Kidney glomerular epithelial cell (primary cell): Measurements from ENCODE around the gene DYDC2.

ENCODE experiments used
- DNase-seq: peaks from one replicate; lab custom pipeline; 2025; lab: John Stamatoyannopoulos, UW

Gene DYDC2

GRCh38 chr10:80372675-80373074, 16.1 kb downstream of the DYDC2 start:
- DNase-seq: no peak

GRCh38 chr10:80373502-80373901, 16.9 kb downstream of the DYDC2 start:
- DNase-seq: no peak

GRCh38 chr10:80379701-80380100, 23.1 kb downstream of the DYDC2 start:
- no peak for DNase-seq

- no peak for DNase-seq
Observed at GRCh38 chr10:80380185-80380584, 23.6 kb downstream of the DYDC2 start.

GRCh38 chr10:80382989-80383388, 26.4 kb downstream of the DYDC2 start:
- no peak for DNase-seq

- DNase-seq: no peak
Observed at GRCh38 chr10:80390740-80391139, 34.2 kb downstream of the DYDC2 start.

- no peak for DNase-seq
Observed at GRCh38 chr10:80392250-80392649, 35.7 kb downstream of the DYDC2 start.

GRCh38 chr10:80394358-80394916, 37.9 kb downstream of the DYDC2 start:
- DNase-seq: no peak

- DNase-seq: no peak
Observed at GRCh38 chr10:80397014-80397413, 40.4 kb downstream of the DYDC2 start.

- DNase-seq: no peak
Observed at GRCh38 chr10:80400136-80400804, 43.7 kb downstream of the DYDC2 start.

- no peak for DNase-seq
Observed at GRCh38 chr10:80405035-80405434, 48.5 kb downstream of the DYDC2 start.

GRCh38 chr10:80405626-80406025, 49.0 kb downstream of the DYDC2 start:
- no peak for DNase-seq

GRCh38 chr10:80406204-80406603, 49.6 kb downstream of the DYDC2 start:
- no peak for DNase-seq

GRCh38 chr10:80407812-80408241, 51.2 kb downstream of the DYDC2 start:
- no peak for DNase-seq

GRCh38 chr10:80408242-80409101, 51.9 kb downstream of the DYDC2 start, which contains the start of gene PRXL2A:
TSS of gene PRXL2A (plus strand) at chr10:80408551. CDS start at chr10:80420468, 11,917 bp downstream.
- peak; percentile 32 for DNase-seq

GRCh38 chr10:80409121-80409520, 52.5 kb downstream of the DYDC2 start:
- DNase-seq: no peak

- no peak for DNase-seq
Observed at GRCh38 chr10:80410122-80410521, 53.5 kb downstream of the DYDC2 start.

GRCh38 chr10:80410578-80411145, 54.1 kb downstream of the DYDC2 start:
- no peak for DNase-seq

GRCh38 chr10:80411267-80411668, 54.7 kb downstream of the DYDC2 start:
- no peak for DNase-seq

- no peak for DNase-seq
Observed at GRCh38 chr10:80411681-80412220, 55.2 kb downstream of the DYDC2 start.

GRCh38 chr10:80412486-80412885, 55.9 kb downstream of the DYDC2 start:
- DNase-seq: no peak

GRCh38 chr10:80413271-80413996, 56.9 kb downstream of the DYDC2 start:
- no peak for DNase-seq
